ENCODE measurements around the gene MICAL3. TPM values are rescaled to one million over a fixed set of nuclear protein-coding genes. Genes with fewer than 3 reads are reported as not detected.

The MICAL3 gene
- total and polyA plus RNA-seq, 2 experiments from 2014 or later: 6.1 to 25.1 TPM

GRCh38 chr22:17903564-17904295 lies 120.6 kb downstream of the MICAL3 start:
- 88 to 92% methylated on average over 10 of the region's 10 CpGs for WGBS, 2 experiments (ENCODE audit: low coverage in 1 of 2, low lambda C conversion rate in 2 of 2, missing lambda C conversion rate in 2 of 2)
- H3K36me3 ChIP-seq (ENCODE audit: low read depth): peaks cover 24% of the 10 kb centered on the region
- peaks cover 3% of the 10 kb centered on the region; the same call in 1 of the 2 replicates for H3F3A ChIP-seq (ENCODE audit: insufficient read depth)
- in situ Hi-C loops (cut with MboI): no loop called here
- no peaks in the 10 kb centered on the region for H4K20me1 ChIP-seq (ENCODE audit: insufficient read depth)
- H3K9me2 ChIP-seq (ENCODE audit: insufficient read depth): no peaks in the 10 kb centered on the region
- peaks cover 84% of the 10 kb centered on the region for H3K79me2 ChIP-seq (ENCODE audit: insufficient read depth)
- no peaks in the 10 kb centered on the region for H3K4me1 ChIP-seq (ENCODE audit: insufficient read depth)
- no peak overlapping the region for H3K9ac ChIP-seq
- H3K4me3 ChIP-seq: no peak overlapping the region
- no peak overlapping the region for H3K4me2 ChIP-seq (ENCODE audit: unreplicated experiment)
- no peak overlapping the region for H3K27ac ChIP-seq
- no peaks in the 10 kb centered on the region for H3K27me3 ChIP-seq (replicated peaks; ENCODE audit: insufficient read depth)
- TF ChIP-seq EZH2 (IDR thresholded peaks at IDR 0.05; ENCODE audit: insufficient read depth, poor library complexity, severe bottlenecking) (no peak), EZH2phosphoT487 (IDR thresholded peaks at IDR 0.05; ENCODE audit: insufficient read depth, low read depth) (no peak)
- H3K9me3 ChIP-seq (ENCODE audit: low read depth): no peaks in the 10 kb centered on the region
- H2AFZ ChIP-seq: no peak overlapping the region
- DNase-seq: no peak

DNA sequence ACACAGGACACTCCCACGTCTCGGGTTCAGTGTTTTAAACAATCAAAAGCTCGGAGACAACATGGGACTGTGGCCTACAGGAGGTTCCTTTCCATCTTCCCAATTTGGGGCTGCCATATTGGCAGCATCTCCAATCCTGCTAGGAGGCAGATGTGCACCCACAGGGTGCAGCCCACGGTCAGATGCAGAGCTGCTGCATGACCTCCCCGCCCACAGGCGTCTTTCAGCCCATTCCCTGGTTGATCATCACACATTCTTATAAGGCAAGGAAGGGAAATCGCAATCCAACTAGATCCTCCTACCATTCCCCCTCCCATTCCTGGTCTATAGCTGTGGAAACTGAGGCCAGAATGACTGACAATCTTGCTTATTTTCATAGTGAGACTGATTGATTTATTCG lies 121.4 kb downstream of the MICAL3 start:
- Histone ChIP-seq H3K9me2 (ENCODE audit: insufficient read depth) (no peaks in the 10 kb centered on the region), H3K4me1 (ENCODE audit: insufficient read depth) (no peaks in the 10 kb centered on the region), H3K79me2 (ENCODE audit: insufficient read depth) (peaks cover 76% of the 10 kb centered on the region), H3K9ac (no peak overlapping the region), H3K27ac (no peak overlapping the region), H3K36me3 (ENCODE audit: low read depth) (peaks cover 29% of the 10 kb centered on the region), H3K4me3 (no peak overlapping the region), H3K4me2 (ENCODE audit: unreplicated experiment) (no peak overlapping the region), H2AFZ (no peak overlapping the region), H4K20me1 (ENCODE audit: insufficient read depth) (no peaks in the 10 kb centered on the region), H3K27me3 (replicated peaks; ENCODE audit: insufficient read depth) (no peaks in the 10 kb centered on the region), H3F3A (ENCODE audit: insufficient read depth) (no peaks in the 10 kb centered on the region), H3K9me3 (ENCODE audit: low read depth) (no peaks in the 10 kb centered on the region)
- 98 to 99% methylated on average over 8 of the region's 8 CpGs for WGBS, 2 experiments (ENCODE audit: low coverage in 1 of 2, low lambda C conversion rate in 2 of 2, missing lambda C conversion rate in 2 of 2)
- no peak for DNase-seq
- TF ChIP-seq EZH2phosphoT487 (IDR thresholded peaks at IDR 0.05; ENCODE audit: insufficient read depth, low read depth): no peak
- in situ Hi-C loops (cut with MboI): no loop called here

DNA sequence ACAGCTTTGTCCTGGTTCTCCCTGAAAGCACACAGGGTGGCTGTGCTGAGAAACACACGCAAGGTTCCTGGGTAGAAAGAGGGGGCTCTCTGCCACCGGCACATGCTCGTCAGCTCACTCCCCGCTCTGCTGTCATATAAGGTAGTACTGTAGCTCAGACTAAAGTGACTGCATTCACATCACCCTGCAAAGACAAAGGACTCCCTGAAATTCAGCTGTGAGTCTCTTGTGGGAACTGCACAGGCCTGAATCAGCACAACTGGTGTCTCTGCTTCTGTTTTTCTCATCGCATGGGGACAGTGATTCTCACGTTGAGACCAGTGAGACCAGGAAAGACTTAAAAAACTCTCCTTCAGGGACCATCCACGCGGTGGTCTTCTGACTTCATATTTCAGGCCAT lies 126.0 kb downstream of the MICAL3 start:
- Histone ChIP-seq H3K79me2 (ENCODE audit: insufficient read depth) (peaks cover 30% of the 10 kb centered on the region), H3K9me2 (ENCODE audit: insufficient read depth) (no peaks in the 10 kb centered on the region), H3K27ac (no peak overlapping the region), H3K4me1 (ENCODE audit: insufficient read depth) (no peaks in the 10 kb centered on the region), H2AFZ (no peak overlapping the region), H4K20me1 (ENCODE audit: insufficient read depth) (no peaks in the 10 kb centered on the region), H3K9ac (no peak overlapping the region), H3K9me3 (ENCODE audit: low read depth) (no peaks in the 10 kb centered on the region), H3K27me3 (replicated peaks; ENCODE audit: insufficient read depth) (no peaks in the 10 kb centered on the region), H3K4me3 (no peak overlapping the region), H3K36me3 (ENCODE audit: low read depth) (peaks cover 36% of the 10 kb centered on the region; the same call in 1 of the 2 replicates), H3K4me2 (ENCODE audit: unreplicated experiment) (no peak overlapping the region), H3F3A (ENCODE audit: insufficient read depth) (no peaks in the 10 kb centered on the region)
- TF ChIP-seq EZH2phosphoT487 (IDR thresholded peaks at IDR 0.05; ENCODE audit: insufficient read depth, low read depth): no peak
- no peak for TF ChIP-seq EZH2 (IDR thresholded peaks at IDR 0.05; ENCODE audit: insufficient read depth, poor library complexity, severe bottlenecking)
- WGBS, 2 experiments (ENCODE audit: low coverage in 1 of 2, low lambda C conversion rate in 2 of 2, missing lambda C conversion rate in 2 of 2): 89 to 90% methylated on average over 8 of the region's 8 CpGs
- no peak for DNase-seq
- in situ Hi-C loops (cut with MboI): no loop called here

GRCh38 chr22:17897858-17898257 lies 126.5 kb downstream of the MICAL3 start:
- no peak overlapping the region for H3K9ac ChIP-seq
- DNase-seq: no peak
- H3K79me2 ChIP-seq (ENCODE audit: insufficient read depth): peaks cover 25% of the 10 kb centered on the region
- no peaks in the 10 kb centered on the region for H4K20me1 ChIP-seq (ENCODE audit: insufficient read depth)
- H3K27me3 ChIP-seq (replicated peaks; ENCODE audit: insufficient read depth): no peaks in the 10 kb centered on the region
- H2AFZ ChIP-seq: no peak overlapping the region
- no peak overlapping the region for H3K4me2 ChIP-seq (ENCODE audit: unreplicated experiment)
- no peak overlapping the region for H3K4me3 ChIP-seq
- H3K27ac ChIP-seq: no peak overlapping the region
- H3K9me3 ChIP-seq (ENCODE audit: low read depth): no peaks in the 10 kb centered on the region
- no peaks in the 10 kb centered on the region for H3K9me2 ChIP-seq (ENCODE audit: insufficient read depth)
- H3K36me3 ChIP-seq (ENCODE audit: low read depth): peaks cover 36% of the 10 kb centered on the region; the same call in 1 of the 2 replicates
- TF ChIP-seq EZH2 (IDR thresholded peaks at IDR 0.05; ENCODE audit: insufficient read depth, poor library complexity, severe bottlenecking) (no peak), EZH2phosphoT487 (IDR thresholded peaks at IDR 0.05; ENCODE audit: insufficient read depth, low read depth) (no peak)
- 93 to 99% methylated on average over 4 of the region's 4 CpGs for WGBS, 2 experiments (ENCODE audit: low coverage in 1 of 2, low lambda C conversion rate in 2 of 2, missing lambda C conversion rate in 2 of 2)
- no peaks in the 10 kb centered on the region for H3F3A ChIP-seq (ENCODE audit: insufficient read depth)
- in situ Hi-C loops (cut with MboI): no loop called here
- no peaks in the 10 kb centered on the region for H3K4me1 ChIP-seq (ENCODE audit: insufficient read depth)

All from GM23248 (cell line).